BE2C (cell line): ENCODE measurements around the gene TOR1AIP1.

Experiments
- DNase-seq: peaks from one replicate; pipeline ENCODE4 v3.0.0-alpha.2; 2020
- H3K27me3 ChIP-seq: fragments of 250-450 bp; sonication (Bioruptor Pico); 2 replicates; pipeline ENCODE4 v1.5.1; 2020; ENCODE audit warnings: mild to moderate bottlenecking
- H3K36me3 ChIP-seq: fragments of 250-450 bp; sonication (Bioruptor Pico); 2 replicates; pipeline ENCODE4 v1.5.1; 2020; ENCODE audit warnings: mild to moderate bottlenecking
- H3K4me1 ChIP-seq: fragments of 250-450 bp; sonication (Bioruptor Pico); 2 replicates; pipeline ENCODE4 v1.5.1; 2020
- H3K4me3 ChIP-seq: 2 replicates; pipeline ENCODE4 v1.5.1; 2011; ENCODE audit warnings: low read depth, low read length
- H3K9me3 ChIP-seq: fragments of 250-450 bp; sonication (Bioruptor Pico); 2 replicates; pipeline ENCODE4 v1.5.1; 2020
- TF ChIP-seq, protein P1 (sequence below): IDR thresholded peaks from 2 replicates; pipeline ENCODE4 v1.5.1; 2012; ENCODE audit warnings: mild to moderate bottlenecking, low read depth, low read length

Gene TOR1AIP1

DNA sequence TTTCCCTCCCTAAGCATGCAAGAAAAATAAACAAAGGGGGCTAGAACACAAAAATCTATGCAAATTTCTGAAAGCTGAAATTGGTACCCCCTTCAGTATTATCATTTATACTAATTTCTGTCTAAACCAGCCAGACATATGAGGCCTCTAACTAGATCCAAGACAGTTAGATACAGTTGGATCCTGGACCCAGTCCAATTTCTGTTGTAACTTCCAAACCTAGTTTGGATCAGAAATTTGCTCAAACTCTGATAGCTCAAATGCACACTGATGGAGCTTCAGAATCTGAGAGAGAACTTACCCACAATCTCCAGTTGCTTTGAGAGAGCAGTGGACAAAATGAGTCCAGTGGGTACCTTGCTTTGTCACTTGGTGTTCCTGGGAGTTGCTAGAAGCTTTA lies 84.5 kb downstream of the TOR1AIP1 start:
- H3K4me3 ChIP-seq: no peak overlapping the region
- H3K4me1 ChIP-seq: no peaks in the 10 kb centered on the region; the same call in 1 of the 2 replicates
- H3K36me3 ChIP-seq: no peaks in the 10 kb centered on the region
- TF ChIP-seq, protein P1, sequence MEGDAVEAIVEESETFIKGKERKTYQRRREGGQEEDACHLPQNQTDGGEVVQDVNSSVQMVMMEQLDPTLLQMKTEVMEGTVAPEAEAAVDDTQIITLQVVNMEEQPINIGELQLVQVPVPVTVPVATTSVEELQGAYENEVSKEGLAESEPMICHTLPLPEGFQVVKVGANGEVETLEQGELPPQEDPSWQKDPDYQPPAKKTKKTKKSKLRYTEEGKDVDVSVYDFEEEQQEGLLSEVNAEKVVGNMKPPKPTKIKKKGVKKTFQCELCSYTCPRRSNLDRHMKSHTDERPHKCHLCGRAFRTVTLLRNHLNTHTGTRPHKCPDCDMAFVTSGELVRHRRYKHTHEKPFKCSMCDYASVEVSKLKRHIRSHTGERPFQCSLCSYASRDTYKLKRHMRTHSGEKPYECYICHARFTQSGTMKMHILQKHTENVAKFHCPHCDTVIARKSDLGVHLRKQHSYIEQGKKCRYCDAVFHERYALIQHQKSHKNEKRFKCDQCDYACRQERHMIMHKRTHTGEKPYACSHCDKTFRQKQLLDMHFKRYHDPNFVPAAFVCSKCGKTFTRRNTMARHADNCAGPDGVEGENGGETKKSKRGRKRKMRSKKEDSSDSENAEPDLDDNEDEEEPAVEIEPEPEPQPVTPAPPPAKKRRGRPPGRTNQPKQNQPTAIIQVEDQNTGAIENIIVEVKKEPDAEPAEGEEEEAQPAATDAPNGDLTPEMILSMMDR: no peak
- H3K9me3 ChIP-seq: no peaks in the 10 kb centered on the region
- no peak for DNase-seq
- no peaks in the 10 kb centered on the region for H3K27me3 ChIP-seq

DNA sequence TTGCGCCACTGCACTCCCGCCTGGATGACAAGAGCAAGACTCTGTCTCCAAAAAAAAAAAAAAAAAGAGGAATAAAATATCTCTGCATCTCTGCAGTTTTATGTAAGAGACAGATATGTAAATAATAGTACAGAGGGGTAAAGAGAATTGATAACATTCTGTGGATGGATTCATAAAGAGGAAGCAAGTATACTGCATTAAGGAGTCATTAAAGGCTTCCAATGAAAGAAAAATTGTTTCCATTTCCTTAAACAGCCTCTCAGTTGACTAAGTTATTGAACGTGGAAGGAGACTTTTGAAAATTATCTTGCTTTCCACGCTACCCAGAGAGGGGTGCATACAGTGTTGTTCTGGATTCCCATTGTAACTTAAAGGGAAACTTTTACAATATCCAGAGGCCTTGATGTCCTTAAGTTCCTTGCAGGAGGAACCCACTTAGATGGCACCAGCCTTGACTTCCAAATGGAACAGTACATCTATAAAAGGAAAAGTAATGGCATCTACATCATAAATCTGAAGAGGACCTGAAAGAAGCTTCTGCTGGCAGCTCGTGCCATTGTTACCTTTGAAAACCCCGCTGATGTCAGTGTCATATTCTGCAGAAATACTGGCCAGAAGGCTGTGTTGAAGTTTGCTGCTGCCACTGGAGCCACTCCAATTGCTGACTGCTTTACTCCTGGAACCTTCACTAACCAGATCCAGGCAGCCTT lies 86.4 kb downstream of the TOR1AIP1 start:
- H3K9me3 ChIP-seq: no peaks in the 10 kb centered on the region
- no peak overlapping the region for H3K4me3 ChIP-seq
- no peaks in the 10 kb centered on the region for H3K36me3 ChIP-seq
- H3K27me3 ChIP-seq: no peaks in the 10 kb centered on the region
- TF ChIP-seq, protein P1: no peak
- no peaks in the 10 kb centered on the region; the same call in none of the 2 replicates for H3K4me1 ChIP-seq
- DNase-seq: no peak

DNA sequence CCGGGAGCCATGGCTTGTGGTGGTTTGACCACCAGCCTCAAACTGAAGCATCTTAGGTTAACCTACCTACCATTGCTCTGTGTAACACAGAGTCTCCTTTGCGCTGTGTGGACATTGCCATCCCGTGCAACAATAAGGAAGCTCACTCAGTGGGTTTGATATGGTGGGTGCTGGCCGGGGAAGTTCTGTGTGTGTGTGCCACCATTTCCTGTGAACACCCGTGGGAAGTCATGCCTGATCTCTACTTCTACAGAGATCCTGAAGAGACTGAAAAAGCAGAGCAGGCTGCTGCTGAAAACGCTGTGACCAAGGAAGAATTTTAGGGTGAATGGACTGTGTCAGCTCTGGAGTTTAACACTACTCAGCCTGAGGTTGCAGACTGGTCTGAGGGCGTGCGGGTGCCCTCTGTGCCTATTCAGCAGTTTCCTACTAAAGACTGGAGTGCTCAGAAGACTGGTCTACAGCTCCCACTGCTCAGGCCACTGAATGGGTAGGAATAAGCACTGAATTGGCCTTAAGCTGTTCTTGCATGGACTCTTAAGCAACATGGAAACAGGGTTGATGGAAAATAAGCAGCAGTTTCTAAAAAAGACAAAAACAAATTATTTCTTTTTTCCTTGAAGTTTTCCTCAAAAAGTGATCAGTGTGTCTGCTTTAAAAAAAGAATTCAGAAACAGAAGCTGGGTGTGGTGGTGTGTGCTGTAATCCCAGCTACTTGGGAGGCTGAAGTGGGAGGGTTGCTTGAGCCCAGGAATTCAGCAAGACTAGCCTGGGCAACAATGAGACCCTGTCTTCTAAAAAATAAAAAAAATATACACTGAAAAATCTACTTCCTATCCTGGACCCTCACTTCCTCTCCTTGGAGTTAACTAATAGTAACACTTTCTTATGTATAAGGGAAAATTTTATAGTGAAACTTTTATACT lies 87.2 kb downstream of the TOR1AIP1 start:
- H3K4me3 ChIP-seq: no peak overlapping the region
- TF ChIP-seq, protein P1: no peak

More for the DNA sequence above, 87.2 kb downstream of the TOR1AIP1 start:
- no peaks in the 10 kb centered on the region for H3K36me3 ChIP-seq
- H3K4me1 ChIP-seq: no peaks in the 10 kb centered on the region; the same call in none of the 2 replicates
- no peaks in the 10 kb centered on the region for H3K9me3 ChIP-seq
- no peak for DNase-seq
- no peaks in the 10 kb centered on the region for H3K27me3 ChIP-seq
